Loucy (cell line): ENCODE measurements around the gene POMP.

Experiments used
- EZH2phosphoT487 ChIP-seq: fragments of 200-600 bp; IDR thresholded peaks from 2 replicates; pipeline ENCODE4 v1.6.1; 2018; ENCODE audit warnings: antibody characterized with exemption, mild to moderate bottlenecking, moderate library complexity, borderline replicate concordance
- TF ChIP-seq, protein P1 (sequence below): fragments of 200-600 bp; sonication (generic); conservative IDR thresholded peaks from 2 replicates; pipeline ENCODE4 v1.5.1; 2014; ENCODE audit warnings: mild to moderate bottlenecking, antibody characterized with exemption, low read length

DNA sequence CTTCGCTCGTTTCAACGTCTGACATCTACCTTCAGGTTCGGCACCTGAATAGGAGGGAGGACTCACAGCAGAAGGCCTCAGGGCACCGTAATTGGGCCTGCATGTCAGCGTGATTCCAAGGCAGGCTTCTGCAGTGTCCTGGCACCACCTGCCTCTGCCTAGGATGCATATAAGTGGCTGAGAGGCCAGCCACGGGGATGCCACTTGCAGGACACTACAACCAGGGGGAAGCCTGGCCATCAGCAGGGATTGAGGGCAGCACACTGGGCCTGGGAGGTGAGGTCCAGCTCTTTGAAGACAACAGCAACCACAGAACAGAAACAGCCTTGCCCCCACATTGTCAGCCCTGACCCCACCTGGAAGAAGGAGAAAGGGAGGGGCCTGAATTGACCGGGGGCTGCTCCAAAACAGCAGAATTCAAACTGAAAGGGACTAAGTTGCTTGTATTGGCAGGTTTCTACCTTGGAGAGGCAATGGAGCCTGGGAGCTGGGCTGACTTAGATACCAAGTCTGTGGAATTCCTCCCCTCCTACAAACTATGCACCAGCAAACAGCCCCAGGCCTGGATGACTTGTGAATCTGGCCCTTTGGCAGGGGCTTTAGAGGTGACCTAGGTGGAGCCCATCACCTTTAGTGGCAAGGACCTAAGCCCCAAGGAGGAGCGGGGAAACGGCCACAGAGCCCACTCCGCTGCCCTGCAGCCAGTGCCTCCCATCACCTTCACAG, 34.1 kb upstream of the POMP start:
- TF ChIP-seq, protein P1, sequence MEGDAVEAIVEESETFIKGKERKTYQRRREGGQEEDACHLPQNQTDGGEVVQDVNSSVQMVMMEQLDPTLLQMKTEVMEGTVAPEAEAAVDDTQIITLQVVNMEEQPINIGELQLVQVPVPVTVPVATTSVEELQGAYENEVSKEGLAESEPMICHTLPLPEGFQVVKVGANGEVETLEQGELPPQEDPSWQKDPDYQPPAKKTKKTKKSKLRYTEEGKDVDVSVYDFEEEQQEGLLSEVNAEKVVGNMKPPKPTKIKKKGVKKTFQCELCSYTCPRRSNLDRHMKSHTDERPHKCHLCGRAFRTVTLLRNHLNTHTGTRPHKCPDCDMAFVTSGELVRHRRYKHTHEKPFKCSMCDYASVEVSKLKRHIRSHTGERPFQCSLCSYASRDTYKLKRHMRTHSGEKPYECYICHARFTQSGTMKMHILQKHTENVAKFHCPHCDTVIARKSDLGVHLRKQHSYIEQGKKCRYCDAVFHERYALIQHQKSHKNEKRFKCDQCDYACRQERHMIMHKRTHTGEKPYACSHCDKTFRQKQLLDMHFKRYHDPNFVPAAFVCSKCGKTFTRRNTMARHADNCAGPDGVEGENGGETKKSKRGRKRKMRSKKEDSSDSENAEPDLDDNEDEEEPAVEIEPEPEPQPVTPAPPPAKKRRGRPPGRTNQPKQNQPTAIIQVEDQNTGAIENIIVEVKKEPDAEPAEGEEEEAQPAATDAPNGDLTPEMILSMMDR = no peak
- no peak for TF ChIP-seq EZH2phosphoT487
